Cardiac fibroblast (primary cell): ENCODE data around the gene SPO11.

Experiments
- DNase-seq, 2 donors: peaks; one replicate each; pipeline versions ENCODE4 v3.0.0 to v3.0.0-alpha.2; 2010; ENCODE audit warnings: low read depth in 2 of 2
- H3K4me3 ChIP-seq, 2 donors: replicated peaks in 1 of 2; 1 replicate in 1 of 2; 2 replicates in 1 of 2; pipeline ENCODE4 v1.5.1; 2011; ENCODE audit warnings: low read depth in 2 of 2, low read length in 2 of 2, mild to moderate bottlenecking in 2 of 2, moderate library complexity in 1 of 2
- TF ChIP-seq, protein P1 (sequence below): IDR thresholded peaks from one replicate; pipeline ENCODE4 v1.5.1; 2011; ENCODE audit warnings: low read depth, mild to moderate bottlenecking, low read length, inconsistent platforms

SPO11 gene

GRCh38 chr20:57380081-57380750 is 50.6 kb downstream of the SPO11 start:
- no peak for DNase-seq
- TF ChIP-seq, protein P1, sequence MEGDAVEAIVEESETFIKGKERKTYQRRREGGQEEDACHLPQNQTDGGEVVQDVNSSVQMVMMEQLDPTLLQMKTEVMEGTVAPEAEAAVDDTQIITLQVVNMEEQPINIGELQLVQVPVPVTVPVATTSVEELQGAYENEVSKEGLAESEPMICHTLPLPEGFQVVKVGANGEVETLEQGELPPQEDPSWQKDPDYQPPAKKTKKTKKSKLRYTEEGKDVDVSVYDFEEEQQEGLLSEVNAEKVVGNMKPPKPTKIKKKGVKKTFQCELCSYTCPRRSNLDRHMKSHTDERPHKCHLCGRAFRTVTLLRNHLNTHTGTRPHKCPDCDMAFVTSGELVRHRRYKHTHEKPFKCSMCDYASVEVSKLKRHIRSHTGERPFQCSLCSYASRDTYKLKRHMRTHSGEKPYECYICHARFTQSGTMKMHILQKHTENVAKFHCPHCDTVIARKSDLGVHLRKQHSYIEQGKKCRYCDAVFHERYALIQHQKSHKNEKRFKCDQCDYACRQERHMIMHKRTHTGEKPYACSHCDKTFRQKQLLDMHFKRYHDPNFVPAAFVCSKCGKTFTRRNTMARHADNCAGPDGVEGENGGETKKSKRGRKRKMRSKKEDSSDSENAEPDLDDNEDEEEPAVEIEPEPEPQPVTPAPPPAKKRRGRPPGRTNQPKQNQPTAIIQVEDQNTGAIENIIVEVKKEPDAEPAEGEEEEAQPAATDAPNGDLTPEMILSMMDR = no peak
- no peak overlapping the region for H3K4me3 ChIP-seq

DNA sequence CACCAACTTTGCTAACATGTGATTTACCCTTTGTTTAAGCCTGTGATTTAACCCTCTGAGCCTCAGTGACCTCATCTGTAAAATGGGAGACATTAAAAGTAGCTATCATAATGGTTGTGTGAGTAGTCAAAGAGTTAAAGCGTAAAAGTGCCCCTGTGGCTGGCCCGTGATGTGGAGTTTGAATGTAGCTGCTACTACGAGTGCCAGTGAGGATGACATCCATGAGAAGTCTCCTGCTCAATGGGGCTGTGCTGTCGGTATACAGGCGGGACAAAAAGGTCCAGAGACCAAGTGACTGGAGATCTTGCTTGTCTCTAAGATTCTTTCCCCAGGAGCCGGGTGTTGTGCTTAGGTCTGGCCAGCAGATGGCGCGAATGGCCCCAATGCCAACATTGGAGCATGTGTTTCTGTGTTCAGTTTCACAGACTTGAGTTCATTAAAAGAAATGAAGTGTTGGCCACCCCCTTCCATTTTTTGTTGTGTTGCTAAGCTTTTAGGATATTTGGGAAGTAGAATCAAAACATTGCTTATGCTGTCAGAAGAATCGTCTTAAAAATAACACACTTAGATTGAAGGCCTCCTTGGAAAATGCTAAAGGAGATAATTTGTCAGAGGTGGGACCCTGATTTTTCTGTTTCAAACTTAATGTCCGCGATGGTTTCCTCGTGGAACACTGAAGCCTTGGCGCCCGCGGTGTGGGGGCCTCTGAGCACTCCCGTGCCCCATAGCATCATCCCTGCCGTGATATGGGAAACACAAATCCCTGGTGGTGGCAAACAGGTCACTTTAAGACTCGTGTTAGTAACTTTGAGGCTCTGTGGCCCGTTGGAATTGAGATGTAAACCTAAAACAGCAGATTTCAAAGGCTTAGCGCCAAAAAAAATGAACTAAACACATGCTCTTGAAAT is 52.2 kb downstream of the SPO11 start:
- DNase-seq = peak; percentile 80 to 82
- no peak overlapping the region for H3K4me3 ChIP-seq
- TF ChIP-seq, protein P1 = peak; percentile 96

GRCh38 chr20:57382516-57382915 is 52.9 kb downstream of the SPO11 start:
- H3K4me3 ChIP-seq = no peak overlapping the region
- DNase-seq = no peak

DNA sequence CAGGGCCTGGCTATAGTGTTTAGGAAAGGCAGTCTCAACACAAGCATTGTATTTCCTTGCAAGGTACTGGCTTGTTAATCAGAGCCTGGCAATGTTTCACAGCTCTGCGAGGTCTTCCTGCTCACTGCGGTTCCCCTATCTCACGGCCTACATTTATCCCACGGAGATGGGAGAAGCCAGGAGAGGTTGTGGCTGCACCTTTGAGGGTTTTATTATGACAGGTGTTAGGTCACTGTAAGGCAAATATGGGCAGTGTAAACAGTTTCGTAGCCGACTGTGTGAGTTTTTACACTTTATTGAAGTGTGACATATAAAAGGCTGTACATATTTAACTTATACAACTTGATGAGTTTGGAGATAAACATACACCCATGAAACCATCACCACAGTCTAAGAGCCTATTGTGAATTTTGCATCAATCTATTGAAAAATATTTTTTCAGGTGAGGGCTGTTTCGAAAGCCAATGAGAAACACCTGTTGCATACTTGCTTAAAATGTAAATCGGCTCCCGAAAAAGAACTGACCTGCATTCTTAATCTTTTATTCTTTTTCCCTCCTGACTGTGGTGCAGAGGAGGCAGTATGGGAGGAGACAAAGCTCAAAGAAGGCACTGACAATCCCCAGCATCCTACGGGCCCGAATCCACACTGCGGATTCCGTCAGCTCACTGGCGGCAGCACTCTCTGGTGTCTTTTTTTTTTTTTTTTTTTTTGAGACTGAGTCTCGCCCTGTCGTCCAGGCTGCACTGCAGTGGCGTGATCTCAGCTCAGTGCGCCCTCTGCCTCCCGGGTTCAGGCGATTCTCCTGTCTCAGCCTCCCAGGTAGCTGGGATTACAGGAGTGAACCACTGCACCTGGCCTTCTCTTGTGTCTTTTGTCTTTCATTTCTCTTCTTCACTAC is 54.1 kb downstream of the SPO11 start:
- H3K4me3 ChIP-seq = no peak overlapping the region
- DNase-seq = no peak
- TF ChIP-seq, protein P1 = no peak

More at GRCh38 chr20:57382516-57382915, 52.9 kb downstream of the SPO11 start:
- TF ChIP-seq, protein P1 = no peak

DNA sequence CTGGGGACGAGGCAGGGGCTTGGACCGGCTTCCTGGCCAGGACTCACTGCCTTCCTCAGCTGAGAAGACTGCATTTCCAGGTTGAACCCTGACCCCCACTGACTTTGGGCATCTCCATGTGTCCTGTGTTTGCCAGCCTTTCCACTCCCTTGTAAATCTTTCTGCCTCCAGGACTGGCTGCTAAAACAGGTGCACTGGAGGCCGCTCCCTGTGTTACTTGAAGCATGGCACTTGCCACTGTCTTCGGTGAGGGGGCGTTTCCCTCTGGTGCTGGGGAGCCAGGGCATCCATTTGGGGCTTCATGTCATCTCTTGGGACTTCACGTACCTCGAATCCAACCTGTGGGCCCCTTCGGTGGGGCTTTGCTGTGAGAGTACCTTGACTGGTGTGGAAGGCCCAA is 54.9 kb downstream of the SPO11 start:
- no peak overlapping the region for H3K4me3 ChIP-seq
- TF ChIP-seq, protein P1 = no peak
- DNase-seq = no peak

GRCh38 chr20:57384953-57385761 is 55.6 kb downstream of the SPO11 start:
- TF ChIP-seq, protein P1 = no peak
- DNase-seq = no peak
- no peak overlapping the region for H3K4me3 ChIP-seq
